CD14-positive monocyte (primary cell): Measurements from ENCODE around the gene CREB3L1. TPM values are rescaled to one million over a fixed set of nuclear protein-coding genes. Genes with fewer than 3 reads are reported as not detected.
A peak's percentile ranks its signal among the peaks of the same experiment; 100 is the strongest.

Experiments used
- DNase-seq, 3 donors: peaks; one replicate each; pipeline ENCODE4 v3.0.0-alpha.2; 2011 to 2022
- H2AFZ ChIP-seq: 2 replicates; pipeline ENCODE4 v1.6.0; 2012; ENCODE audit warnings: mild to moderate bottlenecking, low read depth, low read length, inconsistent platforms; ENCODE audit not compliant: insufficient read depth, poor library complexity, severe bottlenecking
- H3K27ac ChIP-seq, 2 donors: 1 replicate in 1 of 2; 2 replicates in 1 of 2; pipeline ENCODE4 v1.5.1; 2012 to 2013; ENCODE audit warnings: low read length in 2 of 2, control low read depth in 1 of 2, inconsistent platforms in 1 of 2, low read depth in 1 of 2, mild to moderate bottlenecking in 1 of 2
- H3K27me3 ChIP-seq, 2 donors: one replicate each; pipeline versions ENCODE4 v1.6.0 to v1.6.1; 2011 to 2013; ENCODE audit warnings: low read length in 2 of 2; ENCODE audit not compliant: control insufficient read depth in 2 of 2, insufficient read depth in 2 of 2
- H3K36me3 ChIP-seq, 2 donors: replicated peaks in 1 of 2; 1 replicate in 1 of 2; 2 replicates in 1 of 2; pipeline versions ENCODE4 v1.5.1 to v1.6.1; 2012 to 2013; ENCODE audit warnings: low read length in 2 of 2, control low read depth in 1 of 2, inconsistent platforms in 1 of 2, mild to moderate bottlenecking in 1 of 2; ENCODE audit not compliant: insufficient read depth in 2 of 2, control insufficient read depth in 1 of 2
- H3K4me1 ChIP-seq, 2 donors: 1 replicate in 1 of 2; 2 replicates in 1 of 2; pipeline versions ENCODE4 v1.5.1 to v1.6.1; 2012 to 2013; ENCODE audit warnings: low read length in 2 of 2, control low read depth in 1 of 2, inconsistent platforms in 1 of 2, mild to moderate bottlenecking in 1 of 2, moderate library complexity in 1 of 2; ENCODE audit not compliant: insufficient read depth in 2 of 2, control insufficient read depth in 1 of 2
- H3K4me2 ChIP-seq: replicated peaks from 2 replicates; pipeline ENCODE3; 2012; ENCODE audit warnings: low read length, moderate library complexity, mild to moderate bottlenecking; ENCODE audit not compliant: poor library complexity, severe bottlenecking; ENCODE audit errors: extremely low read depth
- H3K4me3 ChIP-seq, 3 experiments: fragments of 200-600 bp in 1 of 3; sonication (generic) in 1 of 3; replicated peaks in 1 of 3; 1 replicate in 2 of 3; 2 replicates in 1 of 3; pipeline ENCODE4 v1.5.1; 2011 to 2013; ENCODE audit warnings: low read length in 3 of 3, mild to moderate bottlenecking in 3 of 3, control low read depth in 2 of 3, low read depth in 2 of 3, inconsistent platforms in 1 of 3, moderate library complexity in 1 of 3
- H3K79me2 ChIP-seq: 2 replicates; pipeline ENCODE4 v1.6.0; 2012; ENCODE audit warnings: mild to moderate bottlenecking, control low read depth, inconsistent platforms, low read length, moderate library complexity; ENCODE audit not compliant: insufficient read depth
- H3K9ac ChIP-seq: 2 replicates; pipeline ENCODE4 v1.6.0; 2017; ENCODE audit warnings: low read length, mild to moderate bottlenecking; ENCODE audit not compliant: insufficient read depth, poor library complexity, severe bottlenecking
- H3K9me3 ChIP-seq, 2 donors: replicated peaks in 1 of 2; 1 replicate in 1 of 2; 2 replicates in 1 of 2; pipeline versions ENCODE4 v1.5.1 to v1.6.1; 2012 to 2013; ENCODE audit warnings: low read length in 2 of 2, control low read depth in 1 of 2; ENCODE audit not compliant: control insufficient read depth in 1 of 2, insufficient read depth in 1 of 2
- H4K20me1 ChIP-seq: 2 replicates; pipeline ENCODE4 v1.6.0; 2012; ENCODE audit warnings: mild to moderate bottlenecking, low read length, control low read depth, moderate library complexity; ENCODE audit not compliant: insufficient read depth
- H3K27ac Mint-ChIP-seq, 7 donors: one replicate each; pipeline ENCODE4 v1.8.0; 2020; ENCODE audit warnings: mild to moderate bottlenecking in 7 of 7, mixed read lengths in 7 of 7, moderate library complexity in 6 of 7, inconsistent platforms in 2 of 7
- H3K27me3 Mint-ChIP-seq, 3 donors: one replicate each; pipeline ENCODE4 v1.8.0; 2021 to 2022; ENCODE audit warnings: low read depth in 3 of 3, mild to moderate bottlenecking in 3 of 3, mixed read lengths in 3 of 3, moderate library complexity in 3 of 3, inconsistent platforms in 1 of 3
- H3K36me3 Mint-ChIP-seq, 2 donors: one replicate each; pipeline ENCODE4 v1.8.0; 2020; ENCODE audit warnings: mixed read lengths in 2 of 2, inconsistent platforms in 1 of 2, mild to moderate bottlenecking in 1 of 2
- H3K4me1 Mint-ChIP-seq: one replicate; pipeline ENCODE4 v1.8.0; 2020; ENCODE audit warnings: mild to moderate bottlenecking, mixed read lengths
- H3K4me3 Mint-ChIP-seq, 2 donors: one replicate each; pipeline ENCODE4 v1.8.0; 2020; ENCODE audit warnings: mild to moderate bottlenecking in 2 of 2, mixed read lengths in 2 of 2, moderate library complexity in 1 of 2
- H3K9me3 Mint-ChIP-seq, 7 donors: one replicate each; pipeline ENCODE4 v1.8.0; 2020 to 2022; ENCODE audit warnings: mixed read lengths in 7 of 7, mild to moderate bottlenecking in 6 of 7, moderate library complexity in 6 of 7, inconsistent platforms in 2 of 7
- CTCF ChIP-seq: fragments of 200-600 bp; IDR thresholded peaks from one replicate; pipeline ENCODE4 v1.8.0; 2022; ENCODE audit warnings: antibody characterized with exemption, mild to moderate bottlenecking
- WGBS: methylation state at CpG from one replicate; pipeline ENCODE4 v1.1.5; 2013; ENCODE audit warnings: missing lambda C conversion rate; ENCODE audit not compliant: insufficient coverage; 5-methylcytosine and 5-hydroxymethylcytosine counted together
- intact Hi-C, 2 donors: fragments of 100-400 bp; cut with micrococcal nuclease; formaldehyde crosslinking; loops; one replicate each; pipeline versions ENCODE4 v1.15.0 to v1.15.1; 2023
- polyA plus RNA-seq, 3 donors: library from polyadenylated mRNA; depleted of rRNA in 1 of 3; unstranded in 2 of 3; stranded (reverse) in 1 of 3; fragments of 300-500 nt in 2 of 3; fragments of >200 nt in 1 of 3; fragmentation: Illumina TruSeq in 2 of 3; gene quantifications; 1 replicate in 2 of 3; 2 replicates in 1 of 3; pipeline ENCODE4 v1.2.3, GENCODE V29; 2012 to 2021

The CREB3L1 gene
- polyA plus RNA-seq, 3 donors = not detected

- Histone ChIP-seq H3K9ac (peak overlapping the region; percentile 76), H3K36me3 (no peaks in the 10 kb centered on the region), H3K27me3 (no peaks in the 10 kb centered on the region), H4K20me1 (no peaks in the 10 kb centered on the region), H3K4me2 (peak overlapping the region; percentile 87), H2AFZ (peak overlapping the region; percentile 78), H3K4me1 (peaks cover 43 to 52% of the 10 kb centered on the region in 2 donors), H3K4me3 (peak overlapping the region; percentile 37 to 78 (median 56)), H3K9me3 (peaks cover 0 to 1% of the 10 kb centered on the region in 2 donors), H3K79me2 (no peaks in the 10 kb centered on the region), H3K27ac (peak overlapping the region; percentile 96 to 100)
- intact Hi-C loops = loop anchor here (5.0 kb wide), 2 partner anchors 69 to 116 kb away; partner anchors contain the start of gene PHF21A (in 2 of the 2)
- peaks cover 46% of the 10 kb centered on the region for H3K4me1 Mint-ChIP-seq
- H3K9me3 Mint-ChIP-seq = peaks cover 0 to 12% (median 2%) of the 10 kb centered on the region in 7 donors
- H3K4me3 Mint-ChIP-seq = peak overlapping the region; percentile 87 to 95
- peaks cover 3 to 4% (median 4%) of the 10 kb centered on the region in 3 donors for H3K27me3 Mint-ChIP-seq
- peak overlapping the region; percentile 18 to 100 (median 91) for H3K27ac Mint-ChIP-seq
- peaks cover 0 to 7% of the 10 kb centered on the region in 2 donors for H3K36me3 Mint-ChIP-seq
- DNase-seq = peak; percentile 63 to 79 (median 79)
- TF ChIP-seq CTCF = no peak
- WGBS = under 1% methylated on average over 64 of the region's 70 CpGs
Measured at GRCh38 chr11:46238078-46238966, 39.1 kb upstream of the CREB3L1 start.

- peaks cover 0 to 7% of the 10 kb centered on the region in 2 donors for H3K36me3 Mint-ChIP-seq
- peak overlapping the region in 6 of 7 donors; percentile 68 to 94 (median 92) for H3K27ac Mint-ChIP-seq
- peak; percentile 99 for TF ChIP-seq CTCF
- intact Hi-C loops = loop anchor here (5.0 kb wide), 2 partner anchors 68 to 117 kb away; partner anchors contain the start of gene PHF21A (in 2 of the 2)
- H3K27me3 Mint-ChIP-seq = peaks cover 3 to 4% (median 4%) of the 10 kb centered on the region in 3 donors
- peaks cover 51% of the 10 kb centered on the region for H3K4me1 Mint-ChIP-seq
- H3K4me2 ChIP-seq = peak overlapping the region; percentile 87
- H3K9ac ChIP-seq = peak overlapping the region; percentile 76
- no peaks in the 10 kb centered on the region for H4K20me1 ChIP-seq
- peak overlapping the region; percentile 64 to 96 for H3K27ac ChIP-seq
- peaks cover 48 to 56% of the 10 kb centered on the region in 2 donors for H3K4me1 ChIP-seq
- no peaks in the 10 kb centered on the region for H3K27me3 ChIP-seq
- peaks cover 0 to 12% (median 2%) of the 10 kb centered on the region in 7 donors for H3K9me3 Mint-ChIP-seq
- peak overlapping the region; percentile 37 to 78 (median 56) for H3K4me3 ChIP-seq
- H2AFZ ChIP-seq = peak overlapping the region; percentile 78
- no peaks in the 10 kb centered on the region for H3K36me3 ChIP-seq
- 0% methylated on average over 40 of the region's 46 CpGs for WGBS
- H3K79me2 ChIP-seq = no peaks in the 10 kb centered on the region
- H3K9me3 ChIP-seq = no peaks in the 10 kb centered on the region
- DNase-seq = peak; percentile 81 to 88 (median 84)
- H3K4me3 Mint-ChIP-seq = peak overlapping the region; percentile 79 to 87
Measured at GRCh38 chr11:46238967-46239800, 38.3 kb upstream of the CREB3L1 start.
